Inflammatory macrophage (primary cell): ENCODE measurements around the gene KAZN.

Experiments used
- DNase-seq, 2 donors: peaks; one replicate each; pipeline ENCODE4 v3.0.0-alpha.2; 2020 to 2022

The KAZN gene

DNA sequence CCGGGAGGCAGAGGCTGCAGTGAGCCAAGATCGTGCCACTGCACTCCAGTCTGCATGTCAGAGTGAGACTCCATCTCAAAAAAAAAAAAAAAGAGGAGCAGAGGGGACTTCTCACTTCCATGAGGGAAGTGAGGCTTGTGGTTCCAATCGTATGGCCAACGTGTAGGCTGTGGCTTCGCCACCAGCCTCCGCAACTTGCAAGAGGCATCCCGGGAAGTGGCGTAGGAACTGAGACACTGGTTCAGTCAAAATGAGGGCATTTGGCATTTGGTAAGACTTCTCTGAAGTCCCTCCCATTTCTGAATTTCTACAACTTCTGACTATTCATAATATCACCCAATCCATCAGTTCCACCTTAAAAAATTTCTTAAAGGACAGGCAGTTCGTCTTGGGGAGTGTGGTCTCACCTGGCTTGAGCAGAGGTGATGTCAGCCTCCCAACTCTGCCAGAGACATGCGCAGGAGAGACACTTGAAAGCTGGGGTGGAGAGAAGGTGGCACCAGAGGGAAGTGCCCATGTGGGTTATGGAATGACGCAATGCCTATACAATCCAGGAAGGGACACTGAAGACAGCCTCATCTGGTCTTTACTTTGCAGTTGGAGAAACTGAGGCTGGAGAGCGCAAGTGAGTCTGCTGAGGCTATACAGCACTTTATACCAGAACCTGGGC is 17.2 kb downstream of the KAZN start:
- peak; percentile 87 to 95 for DNase-seq

- no peak for DNase-seq
These were observed 18.3 kb downstream of the KAZN start for GRCh38 chr1:14616632-14617396.

DNA sequence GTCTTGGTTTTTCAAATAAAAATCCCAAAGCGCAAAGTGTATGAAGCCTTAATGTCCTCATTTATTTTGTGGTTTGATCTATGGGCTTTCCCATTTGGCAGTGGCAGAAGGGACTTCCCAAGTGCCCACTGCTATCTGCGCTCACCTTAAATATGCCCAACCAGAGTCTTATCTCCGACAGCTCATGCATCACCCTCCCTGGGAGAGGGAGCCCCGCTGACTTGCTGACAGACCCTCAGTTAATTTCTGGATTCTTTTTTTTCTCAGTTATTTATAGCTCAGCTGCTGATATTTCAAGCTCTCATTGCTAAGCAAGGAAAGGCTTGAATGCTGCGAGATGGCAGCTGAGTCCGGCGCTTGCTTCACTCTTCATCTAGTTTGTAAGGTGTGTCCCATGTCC is 19.3 kb downstream of the KAZN start:
- no peak for DNase-seq

DNA sequence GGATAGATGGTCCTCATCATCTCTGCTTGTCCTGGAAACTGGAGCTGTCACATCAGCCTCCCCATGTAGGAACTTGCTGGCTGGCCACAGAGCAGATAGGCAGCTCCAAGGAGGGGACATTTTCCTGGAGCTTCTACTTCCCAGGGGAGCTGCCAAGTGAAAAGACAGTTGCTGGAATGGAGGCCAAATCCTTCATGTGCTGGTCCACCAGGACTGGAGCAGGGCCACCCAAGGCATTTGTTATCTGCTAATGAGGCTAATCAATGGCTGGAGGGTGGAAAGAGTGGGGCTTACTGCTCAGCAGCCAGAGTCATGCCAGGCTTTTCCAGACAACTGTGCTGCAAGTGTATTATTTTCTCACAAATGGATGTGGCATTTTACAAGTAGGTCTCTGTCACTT is 22.5 kb downstream of the KAZN start:
- DNase-seq = no peak

DNA sequence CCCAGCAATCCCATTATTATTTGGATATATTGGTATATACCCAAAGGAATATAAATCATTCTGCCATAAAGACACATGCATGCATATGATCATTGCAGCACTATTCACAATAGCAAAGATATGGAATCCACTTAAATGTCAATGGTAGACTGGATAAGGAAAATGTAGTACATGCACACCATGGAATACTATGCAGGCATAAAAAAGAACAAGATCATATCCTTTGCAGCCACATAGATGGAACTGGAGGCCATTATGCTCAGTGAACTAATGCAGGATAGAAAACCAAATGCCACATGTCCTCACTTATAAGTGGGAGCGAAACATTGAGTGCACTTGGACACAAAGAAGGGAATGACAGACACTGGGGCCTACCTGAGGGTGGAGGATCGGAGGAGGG is 24.6 kb downstream of the KAZN start:
- no peak for DNase-seq

GRCh38 chr1:14624941-14625340 is 26.5 kb downstream of the KAZN start:
- DNase-seq = no peak

DNA sequence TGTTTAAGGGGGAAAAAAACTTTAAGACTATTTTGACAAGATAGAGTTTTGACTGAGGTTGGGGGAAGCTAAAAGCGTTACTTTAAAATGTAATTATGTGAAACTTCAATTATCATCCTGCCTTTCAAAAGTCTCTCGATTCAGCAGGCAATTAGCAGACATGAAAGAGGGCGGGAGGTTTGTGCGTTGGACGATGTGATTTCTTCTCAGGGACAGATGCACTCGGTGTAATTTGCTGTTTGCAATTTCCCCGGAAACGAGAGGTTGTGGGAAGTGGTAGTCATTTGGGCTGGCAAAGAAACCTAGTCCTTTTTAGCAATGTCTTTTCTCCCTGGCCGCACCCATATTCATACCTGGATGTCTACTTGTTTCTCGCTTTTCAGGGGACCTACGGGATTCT is 27.1 kb downstream of the KAZN start:
- no peak for DNase-seq

DNA sequence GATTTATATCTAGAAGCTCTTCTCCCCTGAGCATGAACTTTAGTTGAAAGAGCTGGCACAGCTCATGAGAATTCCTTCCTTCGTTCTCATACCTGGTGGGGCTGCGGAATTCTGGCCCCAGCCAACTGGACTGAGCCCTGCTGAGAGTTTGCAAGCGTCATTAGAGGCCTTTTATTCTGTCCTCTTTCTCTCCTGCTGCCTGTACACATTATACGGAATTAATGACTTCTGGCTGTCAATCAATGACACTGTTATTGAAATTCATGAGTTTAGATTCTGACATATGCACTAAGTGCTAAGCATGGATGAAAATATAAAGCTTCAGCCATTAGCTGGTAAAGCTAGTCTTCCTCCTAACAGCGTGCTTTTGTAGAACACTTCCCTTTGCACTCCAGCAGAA is 27.5 kb downstream of the KAZN start:
- no peak for DNase-seq

GRCh38 chr1:14626869-14627607 is 28.6 kb downstream of the KAZN start:
- no peak for DNase-seq

DNA sequence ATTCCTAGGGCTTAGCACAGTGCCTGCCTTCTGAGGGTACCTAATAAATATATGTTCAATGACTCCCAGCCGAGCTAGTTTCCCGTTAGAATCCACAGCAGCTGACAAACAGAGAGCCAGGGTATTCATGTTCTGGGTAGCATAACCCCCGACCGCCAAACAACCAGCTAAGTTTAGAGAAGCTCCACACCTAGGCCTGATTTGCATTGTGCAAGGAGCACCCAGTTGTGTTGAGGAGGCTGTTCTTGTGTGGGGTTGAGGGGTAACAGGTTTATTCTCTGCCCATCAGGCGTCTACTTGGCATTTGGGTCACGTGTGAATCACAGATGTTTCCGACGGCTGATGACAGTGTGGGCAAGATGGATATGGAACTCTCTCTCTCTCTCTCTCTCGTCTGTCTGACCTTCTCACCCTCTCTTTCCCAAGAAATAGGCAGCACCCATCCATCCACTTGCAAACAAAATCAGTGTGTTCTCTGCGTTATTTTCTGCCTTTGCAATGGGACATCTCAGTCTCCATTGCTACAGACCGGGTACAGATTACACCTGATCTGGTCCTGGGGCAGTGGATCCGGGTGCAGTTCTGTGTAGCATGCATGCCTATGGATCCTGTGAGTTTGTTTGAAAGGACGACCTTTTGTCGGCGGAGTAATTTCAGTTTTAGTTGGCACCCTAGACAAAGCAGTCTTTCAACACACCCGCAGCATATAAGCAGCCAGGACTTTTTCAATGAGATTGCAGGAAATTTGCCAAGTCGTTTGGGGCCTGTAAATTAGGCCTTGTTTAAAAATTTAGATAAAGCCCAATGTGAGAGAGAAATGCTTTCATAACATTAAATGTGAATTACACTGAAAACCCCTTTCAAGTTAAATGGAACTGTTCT is 29.4 kb downstream of the KAZN start:
- no peak for DNase-seq

GRCh38 chr1:14629363-14630014 is 31.0 kb downstream of the KAZN start:
- DNase-seq = no peak

GRCh38 chr1:14630986-14631385 is 32.5 kb downstream of the KAZN start:
- DNase-seq = no peak

GRCh38 chr1:14631421-14631820 is 32.9 kb downstream of the KAZN start:
- DNase-seq = no peak

DNA sequence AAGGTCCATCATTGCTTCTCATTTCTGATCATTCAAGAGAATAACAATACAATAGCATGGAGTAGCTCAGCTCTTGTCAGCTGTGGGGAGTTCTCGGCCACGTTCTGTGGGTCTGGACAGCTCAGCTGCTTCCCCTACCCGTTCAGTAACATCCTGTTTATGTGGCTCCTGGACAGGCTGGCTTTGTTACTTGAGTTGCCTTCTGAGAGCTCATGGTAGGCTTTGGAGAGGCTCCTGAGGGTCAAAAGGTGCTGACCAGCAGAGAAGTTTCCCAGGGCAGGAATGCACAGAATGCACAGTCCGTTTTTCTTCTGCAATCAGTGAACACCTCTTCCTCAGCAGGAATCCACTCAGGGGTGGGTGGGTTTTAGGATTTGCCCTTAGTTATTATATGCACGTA is 36.0 kb downstream of the KAZN start:
- no peak for DNase-seq

DNA sequence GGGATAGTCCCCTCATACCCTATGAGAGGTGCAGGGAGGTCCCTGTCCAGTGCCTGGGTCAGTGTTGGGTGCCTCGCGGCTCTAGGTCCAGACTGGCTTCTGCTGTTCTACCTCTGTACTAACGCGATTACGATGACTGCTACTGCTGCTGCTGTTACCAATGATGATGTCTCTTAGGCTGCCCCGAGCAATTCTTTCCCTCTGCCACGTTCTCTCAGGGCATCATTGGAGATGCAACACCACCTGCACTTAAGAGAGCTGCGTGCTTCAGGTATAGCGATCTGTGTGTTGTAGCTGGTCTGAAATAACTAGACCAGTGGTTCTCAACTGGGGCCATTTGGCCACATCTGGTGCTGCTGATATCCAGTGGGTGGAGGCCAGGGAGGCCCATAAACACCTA is 36.9 kb downstream of the KAZN start:
- no peak for DNase-seq

DNA sequence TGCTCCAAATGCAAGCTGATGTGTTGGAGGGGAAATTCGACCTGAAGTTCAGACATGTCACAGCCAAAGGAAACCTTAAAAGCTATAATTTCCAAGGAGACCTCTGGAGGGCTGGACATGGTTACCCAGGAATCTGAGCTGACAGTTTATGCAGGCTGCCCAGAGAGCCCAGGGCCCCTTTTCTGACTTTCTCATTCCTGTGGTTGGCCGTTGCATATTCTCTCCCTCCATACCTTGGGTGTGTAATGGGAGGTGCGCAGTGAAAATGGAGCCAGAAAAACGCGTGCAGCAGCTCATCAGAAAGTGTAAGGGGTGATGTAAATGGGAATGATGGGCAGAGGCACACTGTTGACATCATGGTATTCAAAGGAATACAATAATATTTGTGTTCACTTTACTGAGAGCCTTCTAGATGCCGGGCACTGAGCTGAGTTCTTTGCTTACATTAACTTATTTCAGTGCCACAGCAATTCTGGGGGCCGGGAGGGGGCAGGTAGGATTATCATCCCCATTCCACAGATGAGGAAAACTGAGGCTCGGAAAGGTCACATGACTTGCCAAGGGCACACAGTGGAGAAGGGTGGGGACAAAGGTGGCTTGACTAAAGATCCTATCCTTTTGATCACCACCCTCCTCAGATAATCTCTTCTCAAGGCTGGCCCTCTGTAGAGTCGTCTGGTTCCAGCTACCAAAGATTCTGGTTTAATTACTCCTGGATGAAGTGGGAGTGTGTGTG is 38.6 kb downstream of the KAZN start:
- no peak for DNase-seq

GRCh38 chr1:14639291-14640050 is 41.0 kb downstream of the KAZN start:
- DNase-seq = no peak

DNA sequence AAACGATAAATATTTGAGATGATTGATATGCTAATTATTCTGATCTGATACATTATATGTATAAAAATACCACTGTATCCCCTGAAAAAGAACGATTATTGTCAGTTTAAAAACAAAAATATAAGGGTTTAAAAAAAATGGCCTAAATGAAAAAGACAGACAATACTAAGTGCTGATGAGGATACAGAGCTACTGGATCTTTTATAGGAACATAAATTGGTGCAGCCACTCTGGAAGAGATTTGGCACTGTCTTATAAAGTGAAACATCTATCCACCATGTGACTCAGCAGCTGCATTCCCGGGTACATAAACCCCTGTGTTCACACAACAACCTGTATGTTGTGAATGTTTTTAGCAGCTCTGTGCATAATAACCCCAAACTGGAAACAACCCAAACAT is 44.2 kb downstream of the KAZN start:
- DNase-seq = no peak

- no peak for DNase-seq
These were observed 48.5 kb downstream of the KAZN start for GRCh38 chr1:14646973-14647372.

DNA sequence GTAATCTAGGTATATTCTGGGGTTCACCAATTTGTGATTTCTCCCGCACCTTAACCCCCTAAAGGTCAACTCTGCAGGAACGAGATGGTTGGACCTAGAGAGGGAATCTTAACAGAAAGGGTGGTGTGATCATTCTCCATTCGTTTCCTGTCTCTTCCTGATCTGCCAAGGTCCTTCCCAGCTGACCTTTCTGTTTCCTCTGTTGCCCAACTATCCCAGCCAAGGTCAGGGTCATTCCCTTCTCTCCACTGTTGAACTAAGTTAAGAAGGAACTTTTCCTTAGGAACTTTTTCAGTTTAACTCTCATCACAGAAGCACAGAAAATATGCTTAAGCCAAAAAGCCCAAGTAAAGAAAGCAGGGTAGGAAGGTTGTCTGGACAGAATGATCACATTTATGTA is 49.3 kb downstream of the KAZN start:
- DNase-seq = no peak

DNA sequence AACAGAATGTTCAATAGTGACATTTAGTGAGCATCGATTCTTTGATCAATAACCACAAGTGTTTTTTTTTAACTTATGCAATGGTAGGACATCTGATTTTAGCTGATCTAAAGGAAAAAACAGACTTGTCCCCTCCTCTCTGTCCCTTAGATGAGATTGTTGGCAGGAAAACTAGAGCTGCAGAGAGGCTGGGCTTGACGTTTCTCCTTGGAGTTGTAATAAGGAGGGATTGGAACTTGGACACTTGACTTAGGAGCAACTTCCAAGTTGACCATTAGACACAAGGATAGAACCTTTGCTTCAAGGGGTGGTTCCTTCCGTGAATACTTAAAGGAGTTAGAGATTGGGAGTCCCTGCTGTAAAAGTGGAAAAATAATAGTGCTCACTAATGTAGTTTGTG is 49.9 kb downstream of the KAZN start:
- DNase-seq = no peak
